ENCODE measurements around the gene HTRA1.

DNA sequence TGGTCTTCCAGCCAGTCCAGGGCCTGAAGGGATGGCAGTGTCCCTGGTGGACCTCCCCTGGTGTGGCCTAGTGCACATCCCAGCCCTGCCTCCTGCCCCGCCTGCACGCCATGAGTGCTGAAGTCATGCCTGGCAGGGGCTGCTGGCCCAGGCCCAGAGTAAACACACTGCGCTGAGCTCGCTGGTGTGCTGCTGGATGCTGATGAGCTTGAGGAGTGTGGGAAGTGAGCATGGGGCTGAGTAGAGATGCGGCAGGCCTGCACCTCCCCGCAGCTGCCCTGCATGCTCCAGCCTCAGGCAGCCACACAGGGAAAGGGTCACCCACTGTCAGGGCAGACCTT is 43.2 kb downstream of the HTRA1 start:
- TF ChIP-seq POLR2AphosphoS5 (IDR thresholded peaks at IDR 0.05; ENCODE audit: low read depth, low read length) (no peak), TAF1 (IDR thresholded peaks at IDR 0.05; ENCODE audit: borderline replicate concordance, insufficient read depth, low read length) (no peak)
- TF ChIP-seq, protein P1, sequence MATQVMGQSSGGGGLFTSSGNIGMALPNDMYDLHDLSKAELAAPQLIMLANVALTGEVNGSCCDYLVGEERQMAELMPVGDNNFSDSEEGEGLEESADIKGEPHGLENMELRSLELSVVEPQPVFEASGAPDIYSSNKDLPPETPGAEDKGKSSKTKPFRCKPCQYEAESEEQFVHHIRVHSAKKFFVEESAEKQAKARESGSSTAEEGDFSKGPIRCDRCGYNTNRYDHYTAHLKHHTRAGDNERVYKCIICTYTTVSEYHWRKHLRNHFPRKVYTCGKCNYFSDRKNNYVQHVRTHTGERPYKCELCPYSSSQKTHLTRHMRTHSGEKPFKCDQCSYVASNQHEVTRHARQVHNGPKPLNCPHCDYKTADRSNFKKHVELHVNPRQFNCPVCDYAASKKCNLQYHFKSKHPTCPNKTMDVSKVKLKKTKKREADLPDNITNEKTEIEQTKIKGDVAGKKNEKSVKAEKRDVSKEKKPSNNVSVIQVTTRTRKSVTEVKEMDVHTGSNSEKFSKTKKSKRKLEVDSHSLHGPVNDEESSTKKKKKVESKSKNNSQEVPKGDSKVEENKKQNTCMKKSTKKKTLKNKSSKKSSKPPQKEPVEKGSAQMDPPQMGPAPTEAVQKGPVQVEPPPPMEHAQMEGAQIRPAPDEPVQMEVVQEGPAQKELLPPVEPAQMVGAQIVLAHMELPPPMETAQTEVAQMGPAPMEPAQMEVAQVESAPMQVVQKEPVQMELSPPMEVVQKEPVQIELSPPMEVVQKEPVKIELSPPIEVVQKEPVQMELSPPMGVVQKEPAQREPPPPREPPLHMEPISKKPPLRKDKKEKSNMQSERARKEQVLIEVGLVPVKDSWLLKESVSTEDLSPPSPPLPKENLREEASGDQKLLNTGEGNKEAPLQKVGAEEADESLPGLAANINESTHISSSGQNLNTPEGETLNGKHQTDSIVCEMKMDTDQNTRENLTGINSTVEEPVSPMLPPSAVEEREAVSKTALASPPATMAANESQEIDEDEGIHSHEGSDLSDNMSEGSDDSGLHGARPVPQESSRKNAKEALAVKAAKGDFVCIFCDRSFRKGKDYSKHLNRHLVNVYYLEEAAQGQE (IDR thresholded peaks at IDR 0.05; ENCODE audit: insufficient read depth in 1 of 2, low read depth in 2 of 2, low read length in 2 of 2), result no peak; a peak in 1 of 4 replicates

Data from PFSK-1 (cell line).